HG02571 (cell line): ENCODE measurements around the gene GCH1.
"Not testable (repeated sequence)": the region's sequence is repeated elsewhere in the genome, so short reads cannot be mapped to it uniquely, and the experiment has no call there.

Experiments used
- ATAC-seq: cut with Tn5 transposase; IDR thresholded peaks from one replicate; pipeline ENCODE4 v1.9.1; 2021; ENCODE audit warnings: mild to moderate bottlenecking, moderate library complexity; ENCODE audit not compliant: unreplicated experiment

GCH1 gene

GRCh38 chr14:54908973-54909372, 6.3 kb upstream of the GCH1 start:
- not testable (repeated sequence) for ATAC-seq

GRCh38 chr14:54908190-54908589, 5.6 kb upstream of the GCH1 start:
- no peak for ATAC-seq

- no peak for ATAC-seq
These were observed 3.4 kb upstream of the GCH1 start for GRCh38 chr14:54906075-54906474.

GRCh38 chr14:54902143-54902520, 494 bp downstream of the GCH1 start:
- ATAC-seq = peak; percentile 38

GRCh38 chr14:54901380-54902142, 1.1 kb downstream of the GCH1 start:
- peak; percentile 9 for ATAC-seq

- no peak for ATAC-seq
These were observed 3.1 kb downstream of the GCH1 start for GRCh38 chr14:54899573-54899972.

GRCh38 chr14:54897809-54898555, 4.6 kb downstream of the GCH1 start:
- ATAC-seq = not testable (repeated sequence)

GRCh38 chr14:54895683-54896082, 6.9 kb downstream of the GCH1 start:
- ATAC-seq = no peak

GRCh38 chr14:54894995-54895394, 7.6 kb downstream of the GCH1 start:
- ATAC-seq = no peak

- ATAC-seq = no peak
These were observed 9.4 kb downstream of the GCH1 start for GRCh38 chr14:54893151-54893760.

- ATAC-seq = no peak
These were observed 11.0 kb downstream of the GCH1 start for GRCh38 chr14:54891471-54892245.

GRCh38 chr14:54890788-54891187, 11.8 kb downstream of the GCH1 start:
- ATAC-seq = peak; percentile 71

- no peak for ATAC-seq
These were observed 12.7 kb downstream of the GCH1 start for GRCh38 chr14:54889919-54890318.

- no peak for ATAC-seq
These were observed 20.1 kb downstream of the GCH1 start for GRCh38 chr14:54882521-54882920.

GRCh38 chr14:54881761-54882401, 20.7 kb downstream of the GCH1 start:
- peak; percentile 48 for ATAC-seq

GRCh38 chr14:54881235-54881760, 21.3 kb downstream of the GCH1 start:
- peak; percentile 54 for ATAC-seq

GRCh38 chr14:54877703-54878021, 25.0 kb downstream of the GCH1 start:
- ATAC-seq = no peak

- no peak for ATAC-seq
These were observed 25.5 kb downstream of the GCH1 start for GRCh38 chr14:54877015-54877702.

- not testable (repeated sequence) for ATAC-seq
These were observed 27.0 kb downstream of the GCH1 start for GRCh38 chr14:54875648-54876047.
